IMR-90 (cell line): Measurements from ENCODE around the gene LOXL3. TPM values are rescaled to one million over a fixed set of nuclear protein-coding genes. Genes with fewer than 3 reads are reported as not detected.

Experiments
- ATAC-seq: fragments of 200-7000 bp; cut with Tn5 transposase; 2 replicates; pipeline ENCODE4 v1.9.1; 2020; ENCODE audit warnings: low read depth, mild to moderate bottlenecking, moderate library complexity
- BruUV-seq: library from RNA; stranded (reverse); fragments of 400-500 nt; replicated peaks from 2 replicates; lab custom pipeline; 2021; lab: Mats Ljungman, UMichigan
- CTCF ChIA-PET: fragments of 300-600 bp; formaldehyde crosslinking; extraction: SDS; loops from one replicate; lab custom pipeline; 2021; ENCODE audit warnings: antibody characterized with exemption; lab: Yijun Ruan, JAX
- POLR2A ChIA-PET: fragments of 300-600 bp; sonication (Branson Sonifier 250); formaldehyde crosslinking; loops from one replicate; lab custom pipeline; 2022; ENCODE audit warnings: antibody characterized with exemption; ENCODE audit not compliant: unreplicated experiment; lab: Charles Lee
- DNase-seq: peaks from one replicate; pipeline ENCODE4 v3.0.0; 2013
- H2AFZ ChIP-seq: replicated peaks from 2 replicates; pipeline ENCODE3; 2013; ENCODE audit warnings: low read length, mild to moderate bottlenecking; ENCODE audit not compliant: poor library complexity
- H2AK5ac ChIP-seq: 2 replicates; pipeline ENCODE4 v1.6.1; 2013; ENCODE audit warnings: low read depth, low read length, inconsistent platforms
- H2AK9ac ChIP-seq: replicated peaks from 2 replicates; pipeline ENCODE3; 2013; ENCODE audit warnings: mild to moderate bottlenecking, low read depth, low read length, moderate library complexity; ENCODE audit not compliant: poor library complexity
- H2BK120ac ChIP-seq: 2 replicates; pipeline ENCODE4 v1.6.1; 2013; ENCODE audit warnings: low read depth, low read length, inconsistent platforms
- H2BK15ac ChIP-seq: 3 replicates; pipeline ENCODE4 v1.6.1; 2013; ENCODE audit warnings: low read depth, low read length, inconsistent platforms
- H2BK20ac ChIP-seq: 2 replicates; pipeline ENCODE4 v1.6.1; 2013; ENCODE audit warnings: low read depth, mild to moderate bottlenecking, inconsistent platforms, low read length, moderate library complexity
- H2BK5ac ChIP-seq: 2 replicates; pipeline ENCODE4 v1.6.1; 2013; ENCODE audit warnings: mild to moderate bottlenecking, low read depth, low read length, inconsistent platforms; ENCODE audit not compliant: poor library complexity, severe bottlenecking
- H3K14ac ChIP-seq: replicated peaks from 2 replicates; pipeline ENCODE4 v1.6.1; 2013; ENCODE audit warnings: low read depth, low read length, inconsistent platforms
- H3K18ac ChIP-seq: 2 replicates; pipeline ENCODE4 v1.6.1; 2013; ENCODE audit warnings: low read depth, low read length, control low read depth
- H3K23ac ChIP-seq: 2 replicates; pipeline ENCODE4 v1.6.1; 2013; ENCODE audit warnings: low read depth, low read length, inconsistent platforms
- H3K27ac ChIP-seq: 2 replicates; pipeline ENCODE4 v1.5.1; 2013; ENCODE audit warnings: mild to moderate bottlenecking, control low read depth, low read length; ENCODE audit not compliant: insufficient read depth
- H3K27me3 ChIP-seq: 2 replicates; pipeline ENCODE4 v1.6.1; 2013; ENCODE audit warnings: low read length; ENCODE audit not compliant: control insufficient read depth, insufficient read depth
- H3K36me3 ChIP-seq: 2 replicates; pipeline ENCODE4 v1.6.1; 2013; ENCODE audit warnings: low read length, mixed read lengths; ENCODE audit not compliant: control insufficient read depth, insufficient read depth
- H3K4ac ChIP-seq: 2 replicates; pipeline ENCODE4 v1.6.1; 2013; ENCODE audit warnings: low read depth, low read length, inconsistent platforms
- H3K4me1 ChIP-seq: 2 replicates; pipeline ENCODE4 v1.6.1; 2013; ENCODE audit warnings: low read length, mixed read lengths; ENCODE audit not compliant: control insufficient read depth, insufficient read depth
- H3K4me2 ChIP-seq: 2 replicates; pipeline ENCODE4 v1.6.1; 2013; ENCODE audit warnings: low read depth, mild to moderate bottlenecking, control low read depth, low read length, moderate library complexity
- H3K4me3 ChIP-seq: 2 replicates; pipeline ENCODE4 v1.5.1; 2013; ENCODE audit warnings: low read depth, mild to moderate bottlenecking, control low read depth, low read length, moderate library complexity; ENCODE audit not compliant: insufficient read depth
- H3K56ac ChIP-seq: 2 replicates; pipeline ENCODE4 v1.6.1; 2013; ENCODE audit warnings: low read length, inconsistent platforms; ENCODE audit not compliant: insufficient read depth; ENCODE audit errors: extremely low read depth
- H3K79me1 ChIP-seq, 2 experiments: 2 replicates each; pipeline ENCODE4 v1.6.1; 2013; ENCODE audit warnings: low read length in 2 of 2, inconsistent platforms in 1 of 2, low read depth in 1 of 2
- H3K9ac ChIP-seq: 2 replicates; pipeline ENCODE4 v1.6.1; 2013; ENCODE audit warnings: low read depth, low read length, control low read depth
- H3K9me1 ChIP-seq: 2 replicates; pipeline ENCODE4 v1.6.1; 2013; ENCODE audit warnings: low read length, inconsistent platforms; ENCODE audit not compliant: insufficient read depth
- H3K9me3 ChIP-seq: 2 replicates; pipeline ENCODE4 v1.6.1; 2013; ENCODE audit warnings: low read length; ENCODE audit not compliant: control insufficient read depth, insufficient read depth
- H4K20me1 ChIP-seq: 2 replicates; pipeline ENCODE4 v1.6.1; 2013; ENCODE audit warnings: low read length, inconsistent platforms; ENCODE audit not compliant: insufficient read depth
- H4K5ac ChIP-seq: 2 replicates; pipeline ENCODE4 v1.6.1; 2013; ENCODE audit warnings: mild to moderate bottlenecking, low read depth, low read length, control low read depth
- H4K8ac ChIP-seq, 2 experiments: 2 replicates each; pipeline ENCODE4 v1.6.1; 2013; ENCODE audit warnings: low read depth in 2 of 2, low read length in 2 of 2, control low read depth in 1 of 2, inconsistent platforms in 1 of 2
- H4K91ac ChIP-seq: 2 replicates; pipeline ENCODE4 v1.6.1; 2013; ENCODE audit warnings: low read depth, low read length, inconsistent platforms; ENCODE audit not compliant: insufficient read depth
- POLR2A ChIP-seq: IDR thresholded peaks from 2 replicates; pipeline ENCODE4 v1.6.1; 2012; ENCODE audit warnings: mild to moderate bottlenecking, low read depth, low read length
- RAD21 ChIP-seq: IDR thresholded peaks from 2 replicates; pipeline ENCODE4 v1.6.1; 2012; ENCODE audit warnings: low read length, improper control_type of control experiment
- RCOR1 ChIP-seq: IDR thresholded peaks from 2 replicates; pipeline ENCODE4 v1.6.1; 2012; ENCODE audit warnings: mild to moderate bottlenecking, low read length, improper control_type of control experiment; ENCODE audit not compliant: insufficient replicate concordance
- RFX5 ChIP-seq: IDR thresholded peaks from 2 replicates; pipeline ENCODE4 v1.8.0; 2012; ENCODE audit warnings: low read depth, mild to moderate bottlenecking, low read length, moderate library complexity
- WGBS, 2 experiments: methylation state at CpG; one replicate each; pipeline versions ENCODE4 v1.1.5 to v1.1.7; 2013; ENCODE audit warnings: missing lambda C conversion rate in 2 of 2; ENCODE audit not compliant: insufficient read length in 1 of 2; ENCODE audit errors: extremely low coverage in 2 of 2; 5-methylcytosine and 5-hydroxymethylcytosine counted together
- dilution Hi-C: fragments of 300-500 bp; cut with HindIII; formaldehyde crosslinking; loops from one replicate; pipeline ENCODE4 v1.14.3; 2018; ENCODE audit warnings: low sequenced_read_pairs; ENCODE audit not compliant: unreplicated experiment
- in situ Hi-C: fragments of 300-500 bp; cut with MboI; formaldehyde crosslinking; loops from 3 replicates; pipeline ENCODE4 v1.14.3; 2019; ENCODE audit warnings: low sequenced_read_pairs, inconsistent platforms, mixed read lengths
- intact Hi-C: fragments of 100-400 bp; cut with micrococcal nuclease; formaldehyde crosslinking; loops from 2 replicates; pipeline ENCODE4 v1.10.0; 2022
- polyA plus RNA-seq, 3 experiments: library from polyadenylated mRNA; depleted of rRNA; stranded (reverse); fragments of >200 nt; gene quantifications; 2 replicates each; pipeline ENCODE4 v1.2.3, GENCODE V29; 2012; ENCODE audit warnings: low replicate concordance in 1 of 3
- total RNA-seq: library from RNA; depleted of rRNA; stranded (reverse); fragments of >200 nt; gene quantifications from 2 replicates; pipeline ENCODE4 v1.2.3, GENCODE V29; 2012
- TF ChIP-seq, protein P1 (sequence below): fragments of 150-350 bp; IDR thresholded peaks from 2 replicates; pipeline ENCODE4 v1.6.1; 2017; ENCODE audit warnings: mild to moderate bottlenecking, antibody characterized with exemption, low read length, low read depth
- TF ChIP-seq, protein P2 (sequence below): conservative IDR thresholded peaks from 2 replicates; pipeline ENCODE4 v1.5.1; 2012; ENCODE audit warnings: mild to moderate bottlenecking, low read depth, low read length, improper control_type of control experiment

The LOXL3 gene
- total and polyA plus RNA-seq, 2 of the 4 experiments (the other 2 are of a cell fraction): 17.9 to 23.4 TPM

- DNase-seq: no peak
- Histone ChIP-seq H3K4ac (no peak overlapping the region), H3K23ac (no peak overlapping the region), H4K5ac (no peak overlapping the region), H2BK15ac (no peak overlapping the region), H3K79me1 (peaks cover 13 to 25% of the 10 kb centered on the region in 2 experiments), H3K4me1 (peaks cover 5% of the 10 kb centered on the region; the same call in 1 of the 2 replicates), H2AK5ac (no peak overlapping the region), H2AFZ (no peak overlapping the region), H3K56ac (no peak overlapping the region), H2BK120ac (no peak overlapping the region), H3K14ac (no peak overlapping the region), H3K4me2 (no peak overlapping the region), H3K4me3 (no peak overlapping the region), H3K27me3 (no peaks in the 10 kb centered on the region), H3K27ac (no peak overlapping the region), H4K8ac (no peak overlapping the region), H2AK9ac (peak overlapping the region; percentile 48), H3K9me3 (no peaks in the 10 kb centered on the region), H3K36me3 (peaks cover 45% of the 10 kb centered on the region), H2BK20ac (no peak overlapping the region), H3K18ac (no peak overlapping the region), H2BK5ac (no peak overlapping the region), H3K9me1 (peaks cover 8% of the 10 kb centered on the region; the same call in 1 of the 2 replicates), H3K9ac (no peak overlapping the region), H4K20me1 (no peaks in the 10 kb centered on the region; the same call in 1 of the 2 replicates), H4K91ac (no peak overlapping the region)
- 96% methylated on average over 9 of the region's 12 CpGs; no CpG with 5 or more reads in 1 of the 2 experiments for WGBS, 2 experiments
- ATAC-seq: no peak
- intact Hi-C loops (no loop called here), dilution Hi-C loops (no loop called here), in situ Hi-C loops (loop anchor here (25.0 kb wide), 1 partner anchor 370 kb away; no protein-coding TSS in a partner anchor)
- no TSS peak for BruUV-seq
- ChIA-PET CTCF (no interaction called here), POLR2A (no interaction called here)
- TF ChIP-seq, protein P1, sequence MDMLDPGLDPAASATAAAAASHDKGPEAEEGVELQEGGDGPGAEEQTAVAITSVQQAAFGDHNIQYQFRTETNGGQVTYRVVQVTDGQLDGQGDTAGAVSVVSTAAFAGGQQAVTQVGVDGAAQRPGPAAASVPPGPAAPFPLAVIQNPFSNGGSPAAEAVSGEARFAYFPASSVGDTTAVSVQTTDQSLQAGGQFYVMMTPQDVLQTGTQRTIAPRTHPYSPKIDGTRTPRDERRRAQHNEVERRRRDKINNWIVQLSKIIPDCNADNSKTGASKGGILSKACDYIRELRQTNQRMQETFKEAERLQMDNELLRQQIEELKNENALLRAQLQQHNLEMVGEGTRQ: no peak
- TF ChIP-seq, protein P2, sequence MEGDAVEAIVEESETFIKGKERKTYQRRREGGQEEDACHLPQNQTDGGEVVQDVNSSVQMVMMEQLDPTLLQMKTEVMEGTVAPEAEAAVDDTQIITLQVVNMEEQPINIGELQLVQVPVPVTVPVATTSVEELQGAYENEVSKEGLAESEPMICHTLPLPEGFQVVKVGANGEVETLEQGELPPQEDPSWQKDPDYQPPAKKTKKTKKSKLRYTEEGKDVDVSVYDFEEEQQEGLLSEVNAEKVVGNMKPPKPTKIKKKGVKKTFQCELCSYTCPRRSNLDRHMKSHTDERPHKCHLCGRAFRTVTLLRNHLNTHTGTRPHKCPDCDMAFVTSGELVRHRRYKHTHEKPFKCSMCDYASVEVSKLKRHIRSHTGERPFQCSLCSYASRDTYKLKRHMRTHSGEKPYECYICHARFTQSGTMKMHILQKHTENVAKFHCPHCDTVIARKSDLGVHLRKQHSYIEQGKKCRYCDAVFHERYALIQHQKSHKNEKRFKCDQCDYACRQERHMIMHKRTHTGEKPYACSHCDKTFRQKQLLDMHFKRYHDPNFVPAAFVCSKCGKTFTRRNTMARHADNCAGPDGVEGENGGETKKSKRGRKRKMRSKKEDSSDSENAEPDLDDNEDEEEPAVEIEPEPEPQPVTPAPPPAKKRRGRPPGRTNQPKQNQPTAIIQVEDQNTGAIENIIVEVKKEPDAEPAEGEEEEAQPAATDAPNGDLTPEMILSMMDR: no peak
- no peak for TF ChIP-seq POLR2A
- no peak for TF ChIP-seq RFX5
- TF ChIP-seq RAD21: no peak
- no peak for TF ChIP-seq RCOR1
These were observed 61.8 kb downstream of the LOXL3 start for GRCh38 chr2:74491648-74492544.
